OCI-LY7 (cell line): ENCODE data around the gene CCT6A. TPM values are rescaled to one million over a fixed set of nuclear protein-coding genes. Genes with fewer than 3 reads are reported as not detected.
"Not testable (repeated sequence)": the region's sequence is repeated elsewhere in the genome, so short reads cannot be mapped to it uniquely, and the experiment has no call there.

Experiments used
- BruUV-seq: library from RNA; stranded (reverse); fragments of 400-500 nt; replicated peaks from 2 replicates; lab custom pipeline; 2021; lab: Mats Ljungman, UMichigan
- CTCF ChIA-PET: fragments of 300-600 bp; sonication (Branson Sonifier 250); formaldehyde crosslinking; loops from one replicate; lab custom pipeline; 2022; ENCODE audit warnings: antibody characterized with exemption; ENCODE audit not compliant: unreplicated experiment; lab: Charles Lee
- POLR2A ChIA-PET: fragments of 300-600 bp; sonication (Branson Sonifier 250); formaldehyde crosslinking; loops from one replicate; lab custom pipeline; 2022; ENCODE audit warnings: antibody characterized with exemption; lab: Charles Lee
- DNase-seq: peaks from one replicate; pipeline ENCODE4 v3.0.0-alpha.2; 2015; ENCODE audit warnings: low spot score
- H2AFZ ChIP-seq: fragments of 200-600 bp; sonication (generic), shearing (Covaris generic); 2 replicates; pipeline ENCODE4 v1.6.1; 2014; ENCODE audit warnings: mild to moderate bottlenecking, antibody characterized with exemption, low read length, moderate library complexity
- H3K27ac ChIP-seq: fragments of 200-600 bp; sonication (generic); 2 replicates; pipeline ENCODE4 v1.5.1; 2014; ENCODE audit warnings: mixed run types, low read depth, mild to moderate bottlenecking, moderate library complexity, low read length, inconsistent platforms; ENCODE audit not compliant: poor library complexity, severe bottlenecking
- H3K36me3 ChIP-seq: fragments of 200-600 bp; sonication (generic); 2 replicates; pipeline ENCODE4 v1.6.1; 2014; ENCODE audit warnings: mild to moderate bottlenecking, antibody characterized with exemption, low read length, moderate library complexity, mixed read lengths; ENCODE audit not compliant: insufficient read depth
- H3K4me1 ChIP-seq: fragments of 200-600 bp; sonication (generic); 2 replicates; pipeline ENCODE4 v1.5.1; 2014; ENCODE audit warnings: mild to moderate bottlenecking, low read length; ENCODE audit not compliant: insufficient read depth, poor library complexity, severe bottlenecking
- H3K4me2 ChIP-seq: fragments of 200-600 bp; sonication (generic); 2 replicates; pipeline ENCODE4 v1.6.1; 2014; ENCODE audit warnings: mild to moderate bottlenecking, low read length
- H3K4me3 ChIP-seq: fragments of 200-600 bp; sonication (generic); 2 replicates; pipeline ENCODE4 v1.5.1; 2014; ENCODE audit warnings: mild to moderate bottlenecking, low read depth, low read length; ENCODE audit not compliant: poor library complexity, severe bottlenecking
- H3K79me2 ChIP-seq: fragments of 200-600 bp; sonication (generic); 2 replicates; pipeline ENCODE4 v1.6.1; 2016; ENCODE audit warnings: low read depth, mild to moderate bottlenecking, low read length, moderate library complexity, mixed read lengths; ENCODE audit not compliant: insufficient read depth
- H3K9me2 ChIP-seq: fragments of 200-600 bp; sonication (generic); 2 replicates; pipeline ENCODE4 v1.6.1; 2016; ENCODE audit warnings: mild to moderate bottlenecking, low read length, mixed read lengths; ENCODE audit not compliant: insufficient read depth
- H3K9me3 ChIP-seq: fragments of 200-600 bp; sonication (generic); 2 replicates; pipeline ENCODE4 v1.6.1; 2014; ENCODE audit warnings: mild to moderate bottlenecking, mixed run types, low read length, mixed read lengths
- H4K20me1 ChIP-seq: fragments of 200-600 bp; sonication (generic); 2 replicates; pipeline ENCODE4 v1.6.1; 2014; ENCODE audit warnings: mild to moderate bottlenecking, antibody characterized with exemption, low read length, moderate library complexity, mixed read lengths; ENCODE audit not compliant: insufficient read depth
- CTCF ChIP-seq: fragments of 200-600 bp; sonication (generic); conservative IDR thresholded peaks from 2 replicates; pipeline ENCODE4 v1.5.1; 2014; ENCODE audit warnings: mild to moderate bottlenecking, antibody characterized with exemption, low read length, moderate library complexity, mixed read lengths
- EZH2phosphoT487 ChIP-seq: fragments of 200-600 bp; sonication (generic); IDR thresholded peaks from 2 replicates; pipeline ENCODE4 v1.6.1; 2018; ENCODE audit warnings: low read depth, borderline replicate concordance, mild to moderate bottlenecking, mixed run types, antibody characterized with exemption, low read length, moderate library complexity, mixed read lengths
- intact Hi-C: fragments of 100-400 bp; cut with micrococcal nuclease; formaldehyde crosslinking; loops from one replicate; pipeline ENCODE4 v1.10.0; 2022; ENCODE audit not compliant: unreplicated experiment
- total RNA-seq, 2 experiments: library from RNA; depleted of rRNA in 1 of 2; stranded (reverse); fragments of >200 nt in 1 of 2; shearing (Covaris generic) in 1 of 2; gene quantifications; 2 replicates each; pipeline ENCODE4 v1.2.3, GENCODE V29; 2014 to 2022

Gene CCT6A
- total RNA-seq, 2 experiments from 2014 or later: 151 to 219 TPM

- POLR2A ChIA-PET: no interaction called here
- no peak within 1 kb of the TSS for H3K4me2 ChIP-seq
Measured at GRCh38 chr7:56092789-56093531, 41.4 kb downstream of the CCT6A start, which contains the start of gene PHKG1. TSS of gene PHKG1 (minus strand) at chr7:56092952. CDS start at chr7:56088941, 4,011 bp downstream.

GRCh38 chr7:56097700-56098099 lies 46.1 kb downstream of the CCT6A start:
- CTCF ChIA-PET: no interaction called here
- DNase-seq: no peak
- peaks cover 2% of the 10 kb centered on the region; the same call in 1 of the 2 replicates for H3K79me2 ChIP-seq
- intact Hi-C loops: no loop called here
- no peak overlapping the region for H2AFZ ChIP-seq
- H3K27ac ChIP-seq: no peak overlapping the region
- no peaks in the 10 kb centered on the region for H3K9me3 ChIP-seq
- no TSS peak for BruUV-seq
- no peak overlapping the region for H3K4me2 ChIP-seq
- H3K36me3 ChIP-seq: peaks cover 51% of the 10 kb centered on the region
- POLR2A ChIA-PET: interaction anchor here (0.7 kb wide), 1 partner anchor 119 kb away, joined by 3 read pairs; no protein-coding TSS in a partner anchor
- no peak for TF ChIP-seq EZH2phosphoT487
- no peaks in the 10 kb centered on the region for H3K4me1 ChIP-seq
- no peaks in the 10 kb centered on the region for H3K9me2 ChIP-seq
- H4K20me1 ChIP-seq: 0 out of 2 replicates have a peak, but pooled peaks cover 7% of the 10 kb centered on the region
- no peak overlapping the region for H3K4me3 ChIP-seq

More at GRCh38 chr7:56092789-56093531, 41.4 kb downstream of the CCT6A start, which contains the start of gene PHKG1:
- Histone ChIP-seq H2AFZ (no peak within 1 kb of the TSS), H3K79me2 (no peaks in the 10 kb centered on the region), H3K27ac (no peak within 1 kb of the TSS), H3K36me3 (peaks cover 7% of the 10 kb centered on the region), H3K4me3 (no peak within 1 kb of the TSS), H4K20me1 (no peaks in the 10 kb centered on the region), H3K4me1 (no peaks in the 10 kb centered on the region), H3K9me3 (no peaks in the 10 kb centered on the region), H3K9me2 (no peaks in the 10 kb centered on the region)
- BruUV-seq: no TSS peak
- no peak for DNase-seq
- CTCF ChIA-PET: no interaction called here
- intact Hi-C loops: no loop called here
- peak; percentile 31; the same call in 1 of the 2 replicates for TF ChIP-seq CTCF
- TF ChIP-seq EZH2phosphoT487: no peak

GRCh38 chr7:56098187-56099008 lies 46.8 kb downstream of the CCT6A start:
- H4K20me1 ChIP-seq, BruUV-seq, H3K79me2 ChIP-seq, H3K9me3 ChIP-seq, H3K27ac ChIP-seq, CTCF ChIA-PET, H3K4me2 ChIP-seq, H3K4me3 ChIP-seq, H2AFZ ChIP-seq, H3K4me1 ChIP-seq, intact Hi-C loops, H3K9me2 ChIP-seq, DNase-seq: not testable (repeated sequence)
- POLR2A ChIA-PET: interaction anchor here (0.7 kb wide), 2 partner anchors 8 to 120 kb away, joined by 3 read pairs; no protein-coding TSS in a partner anchor
- peaks cover 58% of the 10 kb centered on the region for H3K36me3 ChIP-seq
